HEK293 (cell line): Measurements from ENCODE around the gene ANOS1.

Source experiments
- CTCF ChIP-seq: fragments of 450-650 bp; formaldehyde crosslinking; IDR thresholded peaks from 2 replicates; pipeline ENCODE4 v1.5.1; 2016; ENCODE audit warnings: missing biosample characterization, missing genetic modification characterization
- KLF16 ChIP-seq: fragments of 450-650 bp; formaldehyde crosslinking; IDR thresholded peaks from 2 replicates; pipeline ENCODE4 v1.5.1; 2017; ENCODE audit warnings: missing biosample characterization, missing genetic modification characterization
- ZBTB7A ChIP-seq: fragments of 450-650 bp; formaldehyde crosslinking; IDR thresholded peaks from 2 replicates; pipeline ENCODE4 v1.5.1; 2016; ENCODE audit warnings: low read depth, missing biosample characterization, missing genetic modification characterization
- ZNF133 ChIP-seq: fragments of 450-650 bp; formaldehyde crosslinking; IDR thresholded peaks from 2 replicates; pipeline ENCODE4 v1.5.1; 2016; ENCODE audit warnings: missing biosample characterization, missing genetic modification characterization
- TF ChIP-seq, protein P1 (sequence below): fragments of 450-650 bp; formaldehyde crosslinking; IDR thresholded peaks from 2 replicates; pipeline ENCODE4 v1.5.1; 2016; ENCODE audit warnings: missing biosample characterization, missing genetic modification characterization
- TF ChIP-seq, protein P2 (sequence below): fragments of 450-650 bp; IDR thresholded peaks from 2 replicates; pipeline ENCODE4 v1.5.1; 2018; ENCODE audit warnings: missing biosample characterization, mild to moderate bottlenecking, missing genetic modification characterization
- TF ChIP-seq, protein P3 (sequence below): fragments of 450-650 bp; formaldehyde crosslinking; IDR thresholded peaks from 2 replicates; pipeline ENCODE4 v1.5.1; 2016; ENCODE audit warnings: missing biosample characterization, missing genetic modification characterization
- TF ChIP-seq, protein P4 (sequence below): fragments of 450-650 bp; formaldehyde crosslinking; optimal IDR thresholded peaks from 2 replicates; pipeline ENCODE3; 2016; ENCODE audit warnings: missing biosample characterization, mild to moderate bottlenecking, missing genetic modification characterization

DNA sequence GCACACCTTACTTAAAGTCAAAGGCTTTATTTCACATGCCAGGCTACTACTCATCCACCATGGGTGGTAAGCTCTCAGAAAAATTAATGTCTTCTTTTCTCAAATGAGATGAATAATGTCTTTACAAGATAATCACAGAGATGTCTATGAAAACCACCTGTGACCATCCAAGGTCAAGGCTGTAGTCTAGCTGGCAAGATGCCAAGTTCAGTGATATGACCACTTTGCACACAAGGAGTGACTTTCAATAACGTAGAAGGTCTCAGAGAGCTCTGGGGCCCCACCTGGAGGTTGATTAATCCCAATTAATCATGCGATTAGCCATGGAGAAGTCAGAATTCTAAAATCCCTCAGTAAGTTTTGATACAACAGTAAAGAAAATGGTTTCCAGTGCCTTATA, 20.5 kb downstream of the ANOS1 start:
- TF ChIP-seq ZNF133 (tag by site-specific recombination) (no peak), KLF16 (tag by site-specific recombination) (no peak), ZBTB7A (tag by site-specific recombination) (no peak), CTCF (tag by site-specific recombination) (no peak)
- TF ChIP-seq, protein P1, sequence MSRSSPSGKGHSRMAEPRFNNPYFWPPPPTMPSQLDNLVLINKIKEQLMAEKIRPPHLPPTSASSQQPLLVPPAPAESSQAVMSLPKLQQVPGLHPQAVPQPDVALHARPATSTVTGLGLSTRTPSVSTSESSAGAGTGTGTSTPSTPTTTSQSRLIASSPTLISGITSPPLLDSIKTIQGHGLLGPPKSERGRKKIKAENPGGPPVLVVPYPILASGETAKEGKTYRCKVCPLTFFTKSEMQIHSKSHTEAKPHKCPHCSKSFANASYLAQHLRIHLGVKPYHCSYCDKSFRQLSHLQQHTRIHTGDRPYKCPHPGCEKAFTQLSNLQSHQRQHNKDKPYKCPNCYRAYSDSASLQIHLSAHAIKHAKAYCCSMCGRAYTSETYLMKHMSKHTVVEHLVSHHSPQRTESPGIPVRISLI (tag by site-specific recombination): no peak
- TF ChIP-seq, protein P2, sequence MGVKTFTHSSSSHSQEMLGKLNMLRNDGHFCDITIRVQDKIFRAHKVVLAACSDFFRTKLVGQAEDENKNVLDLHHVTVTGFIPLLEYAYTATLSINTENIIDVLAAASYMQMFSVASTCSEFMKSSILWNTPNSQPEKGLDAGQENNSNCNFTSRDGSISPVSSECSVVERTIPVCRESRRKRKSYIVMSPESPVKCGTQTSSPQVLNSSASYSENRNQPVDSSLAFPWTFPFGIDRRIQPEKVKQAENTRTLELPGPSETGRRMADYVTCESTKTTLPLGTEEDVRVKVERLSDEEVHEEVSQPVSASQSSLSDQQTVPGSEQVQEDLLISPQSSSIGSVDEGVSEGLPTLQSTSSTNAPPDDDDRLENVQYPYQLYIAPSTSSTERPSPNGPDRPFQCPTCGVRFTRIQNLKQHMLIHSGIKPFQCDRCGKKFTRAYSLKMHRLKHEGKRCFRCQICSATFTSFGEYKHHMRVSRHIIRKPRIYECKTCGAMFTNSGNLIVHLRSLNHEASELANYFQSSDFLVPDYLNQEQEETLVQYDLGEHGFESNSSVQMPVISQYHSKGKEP (tag by site-specific recombination): no peak
- TF ChIP-seq, protein P3, sequence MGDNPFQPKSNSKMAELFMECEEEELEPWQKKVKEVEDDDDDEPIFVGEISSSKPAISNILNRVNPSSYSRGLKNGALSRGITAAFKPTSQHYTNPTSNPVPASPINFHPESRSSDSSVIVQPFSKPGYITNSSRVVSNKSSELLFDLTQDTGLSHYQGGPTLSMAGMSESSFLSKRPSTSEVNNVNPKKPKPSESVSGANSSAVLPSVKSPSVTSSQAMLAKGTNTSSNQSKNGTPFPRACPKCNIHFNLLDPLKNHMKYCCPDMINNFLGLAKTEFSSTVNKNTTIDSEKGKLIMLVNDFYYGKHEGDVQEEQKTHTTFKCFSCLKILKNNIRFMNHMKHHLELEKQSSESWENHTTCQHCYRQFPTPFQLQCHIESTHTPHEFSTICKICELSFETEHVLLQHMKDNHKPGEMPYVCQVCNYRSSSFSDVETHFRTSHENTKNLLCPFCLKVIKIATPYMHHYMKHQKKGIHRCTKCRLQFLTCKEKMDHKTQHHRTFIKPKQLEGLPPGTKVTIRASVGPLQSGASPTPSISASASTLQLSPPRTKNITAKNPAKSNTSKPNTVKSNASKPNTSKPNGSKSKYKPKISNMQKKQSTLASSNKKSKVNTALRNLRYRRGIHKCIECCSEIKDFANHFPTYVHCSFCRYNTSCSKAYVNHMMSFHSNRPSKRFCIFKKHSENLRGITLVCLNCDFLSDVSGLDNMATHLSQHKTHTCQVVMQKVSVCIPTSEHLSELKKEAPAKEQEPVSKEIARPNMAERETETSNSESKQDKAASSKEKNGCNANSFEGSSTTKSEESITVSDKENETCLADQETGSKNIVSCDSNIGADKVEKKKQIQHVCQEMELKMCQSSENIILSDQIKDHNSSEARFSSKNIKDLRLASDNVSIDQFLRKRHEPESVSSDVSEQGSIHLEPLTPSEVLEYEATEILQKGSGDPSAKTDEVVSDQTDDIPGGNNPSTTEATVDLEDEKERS (tag by site-specific recombination): no peak
- TF ChIP-seq, protein P4, sequence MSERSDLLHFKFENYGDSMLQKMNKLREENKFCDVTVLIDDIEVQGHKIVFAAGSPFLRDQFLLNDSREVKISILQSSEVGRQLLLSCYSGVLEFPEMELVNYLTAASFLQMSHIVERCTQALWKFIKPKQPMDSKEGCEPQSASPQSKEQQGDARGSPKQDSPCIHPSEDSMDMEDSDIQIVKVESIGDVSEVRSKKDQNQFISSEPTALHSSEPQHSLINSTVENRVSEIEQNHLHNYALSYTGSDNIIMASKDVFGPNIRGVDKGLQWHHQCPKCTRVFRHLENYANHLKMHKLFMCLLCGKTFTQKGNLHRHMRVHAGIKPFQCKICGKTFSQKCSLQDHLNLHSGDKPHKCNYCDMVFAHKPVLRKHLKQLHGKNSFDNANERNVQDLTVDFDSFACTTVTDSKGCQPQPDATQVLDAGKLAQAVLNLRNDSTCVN (tag by site-specific recombination): no peak
